Measurements from ENCODE around the gene ATP5MK.
"Not testable (repeated sequence)": the region's sequence is repeated elsewhere in the genome, so short reads cannot be mapped to it uniquely, and the experiment has no call there.

ATP5MK gene

GRCh38 chr10:103395754-103396066 is 565 bp downstream of the ATP5MK start:
- no peak for DNase-seq

DNA sequence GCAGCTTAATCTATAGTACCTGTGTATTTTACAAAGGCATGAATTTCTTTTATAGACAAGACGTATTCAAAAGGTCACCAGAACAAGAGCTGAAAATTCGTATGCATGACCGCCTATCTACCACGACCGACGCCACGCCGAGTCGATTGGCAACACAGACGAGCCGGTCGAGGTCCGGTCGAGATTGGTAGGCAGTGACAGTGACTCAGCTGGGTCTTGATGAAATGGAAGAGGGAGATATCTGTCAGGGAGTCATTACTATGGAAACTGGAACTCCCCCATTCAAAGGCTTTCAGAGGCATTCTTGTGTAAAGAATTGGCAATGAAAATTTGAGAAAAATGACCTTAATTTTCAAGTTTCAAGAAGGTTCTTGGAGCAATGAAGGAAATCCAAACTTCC is 2.1 kb downstream of the ATP5MK start:
- DNase-seq, result no peak

GRCh38 chr10:103382769-103383168 is 13.5 kb downstream of the ATP5MK start:
- no peak for DNase-seq

GRCh38 chr10:103374263-103374662 is 22.0 kb downstream of the ATP5MK start:
- no peak for DNase-seq

GRCh38 chr10:103373544-103373943 is 22.7 kb downstream of the ATP5MK start:
- DNase-seq, result no peak

- DNase-seq, result peak; percentile 95
Measured at GRCh38 chr10:103367782-103368518, 28.3 kb downstream of the ATP5MK start, which contains the start of gene TAF5. Gene TAF5 (plus strand): TSS chr10:103367976. CDS start chr10:103367990, 14 bp downstream.

DNA sequence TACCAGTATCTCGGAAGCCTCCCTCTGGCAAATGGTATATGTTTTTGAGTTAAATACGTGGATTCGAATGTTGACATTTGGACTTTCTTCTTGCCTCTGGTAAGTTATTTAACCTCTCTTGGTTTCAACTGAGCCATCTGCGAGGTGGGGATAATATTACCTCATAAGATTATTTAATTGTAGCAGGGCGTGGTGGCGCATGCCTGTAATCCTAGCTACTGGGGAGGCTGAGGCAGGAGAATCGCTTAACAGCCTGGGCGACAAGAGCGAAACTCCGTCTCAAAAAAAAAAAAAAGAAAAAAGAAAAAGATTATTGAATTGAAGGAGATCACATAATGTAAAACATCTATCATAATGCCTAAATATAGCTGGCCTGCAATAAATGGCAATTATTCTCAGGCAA is 28.9 kb downstream of the ATP5MK start:
- DNase-seq, result no peak

DNA sequence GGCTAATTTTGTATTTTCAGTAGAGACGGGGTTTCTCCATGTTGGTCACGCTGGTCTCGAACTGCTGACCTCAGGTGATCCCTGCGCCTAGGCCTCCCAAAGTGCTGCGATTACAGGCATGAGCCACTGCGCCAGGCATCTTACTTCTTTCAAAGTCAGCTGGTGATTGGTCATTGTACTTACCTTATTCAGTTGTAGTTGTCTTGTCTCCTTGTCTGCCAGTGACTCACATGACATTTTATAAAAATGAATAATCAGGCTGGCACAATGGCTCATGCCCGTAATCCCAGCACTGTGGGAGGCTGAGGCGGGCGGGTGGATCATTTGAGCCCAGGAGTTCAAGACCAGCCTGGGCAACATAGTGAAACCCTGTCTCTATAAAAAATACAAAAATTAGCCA is 35.5 kb downstream of the ATP5MK start:
- not testable (repeated sequence) for DNase-seq

GRCh38 chr10:103359493-103359892 is 36.8 kb downstream of the ATP5MK start:
- not testable (repeated sequence) for DNase-seq

DNA sequence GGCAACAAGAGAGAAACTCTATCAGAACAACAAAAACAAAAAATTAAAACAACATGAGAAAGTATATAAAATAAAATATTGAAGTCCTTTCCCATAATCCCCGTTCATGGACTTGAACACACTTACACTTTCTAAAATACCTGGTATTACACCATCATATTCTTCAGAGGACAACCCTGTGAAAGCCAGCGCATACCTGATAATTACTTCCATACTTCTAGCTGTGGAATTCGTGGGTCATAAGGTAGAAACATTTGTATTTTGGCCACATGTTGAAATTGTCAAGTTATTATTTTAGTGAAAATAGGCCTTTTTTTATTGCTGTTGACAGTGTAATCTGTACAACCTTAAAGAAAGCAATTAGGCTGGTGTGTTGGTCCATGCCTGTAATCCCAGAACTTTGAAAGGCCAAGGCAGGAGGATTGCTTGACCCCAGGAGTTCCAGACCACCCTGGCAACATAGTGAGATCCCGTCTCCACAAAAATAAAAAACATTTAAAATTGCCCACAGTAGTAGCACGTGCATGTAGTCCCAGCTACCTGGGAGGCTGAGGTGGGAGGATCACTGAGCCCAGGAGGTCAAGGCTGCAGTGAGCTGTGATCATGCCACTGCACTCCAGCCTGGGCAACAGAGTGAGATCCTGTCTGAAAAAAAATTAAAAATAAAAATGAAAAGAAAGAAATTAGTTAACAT is 40.2 kb downstream of the ATP5MK start:
- DNase-seq, result no peak

GRCh38 chr10:103354567-103354966 is 41.7 kb downstream of the ATP5MK start:
- not testable (repeated sequence) for DNase-seq

DNA sequence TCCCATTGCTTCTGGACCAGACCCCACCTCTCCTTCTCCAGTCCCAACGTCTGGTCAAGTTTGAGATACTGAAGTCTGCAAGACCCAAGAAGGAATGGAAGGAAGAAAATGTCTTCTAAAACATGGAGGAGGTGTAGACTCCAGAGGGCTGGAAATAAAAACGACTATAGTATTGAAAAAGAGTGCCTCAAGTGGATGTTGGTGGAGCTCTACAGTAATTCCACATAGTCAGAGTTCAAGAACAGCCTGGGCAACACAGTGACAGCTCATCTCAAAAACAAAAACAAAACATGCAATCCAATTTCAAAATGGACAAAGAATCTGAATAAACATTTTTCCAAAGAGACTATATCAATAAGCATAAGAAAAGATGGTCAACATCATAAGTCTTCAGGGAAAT is 43.0 kb downstream of the ATP5MK start:
- no peak for DNase-seq

GRCh38 chr10:103350517-103351260 is 45.6 kb downstream of the ATP5MK start, which contains the start of gene PCGF6:
Gene PCGF6 (minus strand): TSS chr10:103351140. CDS start chr10:103351066, 74 bp downstream.
- peak; percentile 89 for DNase-seq

DNA sequence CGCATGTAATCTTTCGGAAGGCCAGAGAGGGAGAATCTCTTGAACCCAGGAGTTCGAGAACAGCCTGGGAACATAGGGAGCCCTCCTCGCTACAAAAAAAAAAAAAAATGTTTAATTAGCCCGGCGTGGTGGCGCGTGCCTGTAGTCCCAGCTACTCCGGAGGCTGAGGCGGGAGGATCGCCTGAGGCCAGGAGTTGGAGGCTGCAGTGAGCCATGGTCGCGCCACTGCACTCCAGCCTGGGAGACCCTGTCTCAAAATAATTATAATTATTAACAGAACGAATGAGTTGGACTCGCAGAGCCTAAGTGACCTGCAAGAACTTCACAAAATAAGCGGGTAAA is 46.1 kb downstream of the ATP5MK start:
- DNase-seq, result no peak

Measured in activated effector memory CD4-positive, alpha-beta T cell treated with anti-CD3 and anti-CD28 coated beads, Interleukin-2, amount 50 U/mL, for 16 hours (primary cell).